Lung (tissue), 12 donors: ENCODE data around the gene PKN2. TPM values are rescaled to one million over a fixed set of nuclear protein-coding genes. Genes with fewer than 3 reads are reported as not detected.

Source experiments
- ATAC-seq: fragments of 200-7000 bp; cut with Tn5 transposase; one replicate; pipeline ENCODE4 v1.9.1; 2020; ENCODE audit warnings: moderate number of reproducible peaks; ENCODE audit not compliant: insufficient read depth, low FRiP score
- DNase-seq, 3 donors: peaks; one replicate each; pipeline ENCODE4 v3.0.0-alpha.2; 2013 to 2017
- H3K27ac ChIP-seq, 2 donors: one replicate each; pipeline ENCODE4 v1.5.1; 2013; ENCODE audit warnings: mild to moderate bottlenecking in 2 of 2, moderate library complexity in 2 of 2, control low read depth in 1 of 2, inconsistent platforms in 1 of 2, low read depth in 1 of 2, low read length in 1 of 2
- H3K27me3 ChIP-seq, 3 donors: one replicate each; pipeline ENCODE4 v1.5.1; 2013; ENCODE audit warnings: low read length in 2 of 3; ENCODE audit not compliant: control insufficient read depth in 3 of 3, insufficient read depth in 3 of 3
- H3K36me3 ChIP-seq, 4 donors: one replicate each; pipeline ENCODE4 v1.5.1; 2013; ENCODE audit warnings: low read length in 4 of 4, mild to moderate bottlenecking in 1 of 4, moderate library complexity in 1 of 4; ENCODE audit not compliant: control insufficient read depth in 4 of 4, insufficient read depth in 4 of 4
- H3K4me1 ChIP-seq, 5 donors: one replicate each; pipeline ENCODE4 v1.5.1; 2013; ENCODE audit warnings: low read length in 5 of 5, mild to moderate bottlenecking in 2 of 5, moderate library complexity in 1 of 5; ENCODE audit not compliant: control insufficient read depth in 5 of 5, insufficient read depth in 5 of 5
- H3K4me3 ChIP-seq: one replicate; pipeline ENCODE4 v1.5.1; 2013; ENCODE audit warnings: mild to moderate bottlenecking, control low read depth, moderate library complexity
- H3K9ac ChIP-seq, 2 donors: one replicate each; pipeline ENCODE4 v1.5.1; 2013; ENCODE audit warnings: low read length in 2 of 2, control low read depth in 1 of 2; ENCODE audit not compliant: insufficient read depth in 1 of 2
- H3K9me3 ChIP-seq, 4 donors: one replicate each; pipeline ENCODE4 v1.5.1; 2013; ENCODE audit warnings: low read length in 3 of 4, mild to moderate bottlenecking in 1 of 4, moderate library complexity in 1 of 4; ENCODE audit not compliant: control insufficient read depth in 4 of 4, insufficient read depth in 3 of 4
- WGBS, 2 donors: extraction: QIAGEN DNeasy Blood & Tissue Kit; methylation state at CpG; one replicate each; pipeline ENCODE4 v1.1.7; 2013; 5-methylcytosine and 5-hydroxymethylcytosine counted together
- polyA plus RNA-seq, 2 donors: library from polyadenylated mRNA; stranded (reverse); fragments of 200-250 nt; gene quantifications; one replicate each; pipeline ENCODE4 v1.2.1, GENCODE V29; 2013
- total RNA-seq, 2 donors: library from RNA; depleted of rRNA in 1 of 2; stranded (reverse); fragments of >200 nt in 1 of 2; gene quantifications; one replicate each; pipeline ENCODE4 v1.2.1, GENCODE V29; 2014 to 2021
- TF ChIP-seq, protein P1 (sequence below): IDR thresholded peaks from 2 replicates; pipeline ENCODE4 v1.5.1; 2012; ENCODE audit warnings: mild to moderate bottlenecking; ENCODE audit errors: control extremely low read depth, extremely low read depth
- donor health status: control.
- donor health status: control.
- donor health status: Bipolar disorder and iron deficiency.
- donor health status: healthy.
- donor health status: DM: yes; HTN: yes; CAD: no.

Gene PKN2
- total and polyA plus RNA-seq, 4 donors: 9.5 to 130 (median 24.8) TPM

DNA sequence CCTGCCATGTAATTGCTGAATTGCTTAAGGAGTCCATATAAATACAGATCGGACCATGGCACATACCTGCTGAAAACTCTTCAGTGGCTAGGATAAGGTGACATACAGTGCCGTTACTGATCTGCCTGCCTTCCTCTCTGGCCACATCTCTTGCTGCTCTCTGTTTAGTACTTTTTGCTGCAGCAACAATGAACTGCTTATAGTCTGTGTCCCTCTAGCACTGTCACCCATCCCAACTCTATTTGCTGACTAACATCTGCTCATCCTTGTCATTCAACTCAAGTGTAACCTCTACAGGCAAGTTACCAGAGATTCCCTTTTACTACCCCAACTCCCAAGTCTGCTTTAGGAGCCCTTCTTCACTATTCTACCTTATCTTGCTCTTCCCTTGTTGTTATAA lies 141.6 kb downstream of the PKN2 start:
- Histone ChIP-seq H3K27me3 (no peaks in the 10 kb centered on the region), H3K9ac (no peak overlapping the region), H3K4me1 (peaks cover 0 to 11% (median 0%) of the 10 kb centered on the region in 5 donors), H3K27ac (no peak overlapping the region), H3K36me3 (peaks cover 4 to 31% (median 25%) of the 10 kb centered on the region in 4 donors), H3K4me3 (no peak overlapping the region), H3K9me3 (no peaks in the 10 kb centered on the region)
- TF ChIP-seq, protein P1, sequence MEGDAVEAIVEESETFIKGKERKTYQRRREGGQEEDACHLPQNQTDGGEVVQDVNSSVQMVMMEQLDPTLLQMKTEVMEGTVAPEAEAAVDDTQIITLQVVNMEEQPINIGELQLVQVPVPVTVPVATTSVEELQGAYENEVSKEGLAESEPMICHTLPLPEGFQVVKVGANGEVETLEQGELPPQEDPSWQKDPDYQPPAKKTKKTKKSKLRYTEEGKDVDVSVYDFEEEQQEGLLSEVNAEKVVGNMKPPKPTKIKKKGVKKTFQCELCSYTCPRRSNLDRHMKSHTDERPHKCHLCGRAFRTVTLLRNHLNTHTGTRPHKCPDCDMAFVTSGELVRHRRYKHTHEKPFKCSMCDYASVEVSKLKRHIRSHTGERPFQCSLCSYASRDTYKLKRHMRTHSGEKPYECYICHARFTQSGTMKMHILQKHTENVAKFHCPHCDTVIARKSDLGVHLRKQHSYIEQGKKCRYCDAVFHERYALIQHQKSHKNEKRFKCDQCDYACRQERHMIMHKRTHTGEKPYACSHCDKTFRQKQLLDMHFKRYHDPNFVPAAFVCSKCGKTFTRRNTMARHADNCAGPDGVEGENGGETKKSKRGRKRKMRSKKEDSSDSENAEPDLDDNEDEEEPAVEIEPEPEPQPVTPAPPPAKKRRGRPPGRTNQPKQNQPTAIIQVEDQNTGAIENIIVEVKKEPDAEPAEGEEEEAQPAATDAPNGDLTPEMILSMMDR: no peak
- no peak for ATAC-seq
- no peak for DNase-seq
- 95 to 97% methylated on average over 2 of the region's 2 CpGs for WGBS, 2 donors

- no peak for ATAC-seq
- Histone ChIP-seq H3K4me3 (no peak overlapping the region), H3K36me3 (peaks cover 3 to 5% (median 5%) of the 10 kb centered on the region in 4 donors), H3K27me3 (no peaks in the 10 kb centered on the region), H3K4me1 (no peaks in the 10 kb centered on the region), H3K27ac (no peak overlapping the region), H3K9me3 (no peaks in the 10 kb centered on the region), H3K9ac (no peak overlapping the region)
- 24 to 45% methylated on average over 1 of the region's 1 CpG for WGBS, 2 donors
- DNase-seq: no peak
- TF ChIP-seq, protein P1: no peak
Observed at GRCh38 chr1:88847643-88848042, 163.6 kb downstream of the PKN2 start.

DNA sequence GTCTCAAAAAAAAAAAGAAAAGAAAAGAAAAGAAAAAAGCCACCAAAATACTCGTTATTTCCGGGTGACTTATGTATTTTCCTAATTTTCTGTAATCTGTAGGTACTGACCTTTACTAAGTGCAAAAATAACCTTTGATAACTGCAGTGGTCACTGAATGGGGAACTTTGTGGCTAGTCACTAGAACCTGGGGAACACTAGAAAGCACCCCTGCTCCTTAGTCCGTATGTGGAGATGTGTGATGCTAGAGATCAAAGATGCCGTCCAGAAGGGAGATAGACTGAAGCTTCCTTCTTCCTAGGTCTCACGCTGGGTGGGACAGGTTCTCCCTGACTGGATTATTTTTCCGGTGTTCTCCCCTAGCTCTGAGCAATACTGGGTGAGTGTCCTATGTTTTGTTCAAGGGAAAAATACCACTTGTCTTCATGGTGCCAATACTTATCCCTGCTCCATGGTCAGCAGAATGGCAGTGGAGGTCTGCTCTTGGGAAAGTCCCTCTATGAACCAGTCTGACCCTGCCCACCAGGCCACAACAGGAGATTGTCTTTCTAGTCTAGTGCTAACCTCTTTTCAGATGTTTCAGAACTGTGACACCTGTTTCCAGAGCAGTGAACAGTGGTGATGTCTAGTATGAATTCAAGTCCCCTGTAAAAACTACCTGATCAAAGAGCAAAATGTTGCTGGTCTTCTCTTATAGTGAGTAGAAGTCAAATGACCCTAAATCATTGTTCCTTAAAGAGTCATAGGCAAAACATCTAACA lies 167.4 kb downstream of the PKN2 start:
- Histone ChIP-seq H3K9me3 (no peaks in the 10 kb centered on the region), H3K4me3 (no peak overlapping the region), H3K27ac (no peak overlapping the region), H3K4me1 (no peaks in the 10 kb centered on the region), H3K36me3 (peaks cover 7 to 18% (median 14%) of the 10 kb centered on the region in 4 donors), H3K9ac (no peak overlapping the region), H3K27me3 (no peaks in the 10 kb centered on the region)
- TF ChIP-seq, protein P1: no peak
- 91% methylated on average over 6 of the region's 6 CpGs for WGBS, 2 donors
- DNase-seq (no peak), ATAC-seq (no peak)
